Ovary (tissue), 9 donors: Measurements from ENCODE around the gene RACK1. TPM values are rescaled to one million over a fixed set of nuclear protein-coding genes. Genes with fewer than 3 reads are reported as not detected.

Experiments
- DNase-seq, 5 donors: peaks; one replicate each; pipeline ENCODE4 v3.0.0-alpha.2; 2019 to 2020
- H3K27ac ChIP-seq, 2 donors: fragments of 200-600 bp; one replicate each; pipeline versions ENCODE4 v1.5.1 to v1.8.0; 2019 to 2022
- H3K27me3 ChIP-seq: fragments of 200-600 bp; one replicate; pipeline ENCODE4 v1.8.0; 2022
- H3K36me3 ChIP-seq: fragments of 200-600 bp; sonication (generic); one replicate; pipeline ENCODE4 v1.5.1; 2019
- H3K4me1 ChIP-seq: one replicate; pipeline ENCODE4 v1.8.1; 2013; ENCODE audit warnings: mild to moderate bottlenecking, moderate library complexity; ENCODE audit not compliant: insufficient read depth
- H3K4me3 ChIP-seq: fragments of 200-600 bp; sonication (generic); one replicate; pipeline ENCODE4 v1.5.1; 2017
- H3K9me3 ChIP-seq, 2 donors: fragments of 200-600 bp in 1 of 2; sonication (generic) in 1 of 2; one replicate each; pipeline versions ENCODE4 v1.5.1 to v1.8.1; 2013 to 2019; ENCODE audit warnings: mild to moderate bottlenecking in 1 of 2, moderate library complexity in 1 of 2
- EP300 ChIP-seq: sonication (generic); formaldehyde crosslinking; IDR thresholded peaks from one replicate; pipeline ENCODE4 v1.6.1; 2017; ENCODE audit warnings: antibody characterized with exemption
- POLR2A ChIP-seq: fragments of 450-650 bp; IDR thresholded peaks from one replicate; pipeline ENCODE4 v1.6.1; 2017; ENCODE audit warnings: antibody characterized with exemption, mild to moderate bottlenecking, moderate library complexity
- WGBS, 3 donors: extraction: QIAGEN DNeasy Blood & Tissue Kit in 1 of 3; methylation state at CpG; one replicate each; pipeline versions ENCODE4 v1.1.5 to v1.1.7; 2013 to 2017; 5-methylcytosine and 5-hydroxymethylcytosine counted together
- intact Hi-C, 4 donors: fragments of 100-400 bp; cut with DNase I; formaldehyde crosslinking; loops; one replicate each; pipeline versions ENCODE4 v1.11.0 to v1.15.1; 2022 to 2023
- polyA plus RNA-seq, 2 donors: library from polyadenylated mRNA; stranded (reverse); fragments of 200-250 nt in 1 of 2; fragments of 350-450 nt in 1 of 2; fragmentation: Illumina TruSeq in 1 of 2; extraction: RNeasy Lipid Tissue Mini Kit (QIAGEN cat#74804) in 1 of 2; gene quantifications; one replicate each; pipeline ENCODE4 v1.2.3, GENCODE V29; 2013 to 2014
- total RNA-seq, 7 donors: library from RNA; depleted of rRNA in 2 of 7; stranded (reverse); fragments of >200 nt in 2 of 7; fragmentation: NEBNext Ultra II Directional in 3 of 7; extraction: Animal tissue kit (Norgen Biotek cat#: 25700) in 3 of 7; gene quantifications; one replicate each; pipeline versions ENCODE4 v1.1.0 to v1.2.4, GENCODE V29; 2016 to 2023
- TF ChIP-seq, protein P1 (sequence below), 3 donors: fragments of 450-650 bp in 2 of 3; fragments of 200-600 bp in 1 of 3; IDR thresholded peaks; one replicate each; pipeline versions ENCODE4 v1.5.1 to v1.8.0; 2016 to 2022; ENCODE audit warnings: antibody characterized with exemption in 3 of 3, mild to moderate bottlenecking in 1 of 3
- donor health status: DM: no; HTN: no; CAD: no; lungs with moderate emphysema.
- donor health status: DM: no; HTN: no; CAD: no.
- donor health status: Bipolar disorder and iron deficiency.
- donor health status: DM: yes; HTN: yes; CAD: no.
- donor health status: DM: no; HTN: no; CAD: no.
- donor health status: DM: yes; HTN: yes; CAD: no.

The RACK1 gene
- total and polyA plus RNA-seq, 9 donors, result 2,570 to 4,895 (median 3,203) TPM

- H3K4me3 ChIP-seq, result no peak overlapping the region
- H3K27me3 ChIP-seq, result no peaks in the 10 kb centered on the region
- H3K4me1 ChIP-seq, result peaks cover 4% of the 10 kb centered on the region
- no peaks in the 10 kb centered on the region for H3K9me3 ChIP-seq
- H3K36me3 ChIP-seq, result no peaks in the 10 kb centered on the region
- no peak overlapping the region for H3K27ac ChIP-seq
- DNase-seq, result no peak
- 59 to 69% (median 65%) methylated on average over 12 of the region's 12 CpGs for WGBS, 3 donors
- intact Hi-C loops, result loop anchor here in 1 of 4 donors (10.0 kb wide), 1 partner anchor 375 kb away; no protein-coding TSS in a partner anchor
- TF ChIP-seq, protein P1, sequence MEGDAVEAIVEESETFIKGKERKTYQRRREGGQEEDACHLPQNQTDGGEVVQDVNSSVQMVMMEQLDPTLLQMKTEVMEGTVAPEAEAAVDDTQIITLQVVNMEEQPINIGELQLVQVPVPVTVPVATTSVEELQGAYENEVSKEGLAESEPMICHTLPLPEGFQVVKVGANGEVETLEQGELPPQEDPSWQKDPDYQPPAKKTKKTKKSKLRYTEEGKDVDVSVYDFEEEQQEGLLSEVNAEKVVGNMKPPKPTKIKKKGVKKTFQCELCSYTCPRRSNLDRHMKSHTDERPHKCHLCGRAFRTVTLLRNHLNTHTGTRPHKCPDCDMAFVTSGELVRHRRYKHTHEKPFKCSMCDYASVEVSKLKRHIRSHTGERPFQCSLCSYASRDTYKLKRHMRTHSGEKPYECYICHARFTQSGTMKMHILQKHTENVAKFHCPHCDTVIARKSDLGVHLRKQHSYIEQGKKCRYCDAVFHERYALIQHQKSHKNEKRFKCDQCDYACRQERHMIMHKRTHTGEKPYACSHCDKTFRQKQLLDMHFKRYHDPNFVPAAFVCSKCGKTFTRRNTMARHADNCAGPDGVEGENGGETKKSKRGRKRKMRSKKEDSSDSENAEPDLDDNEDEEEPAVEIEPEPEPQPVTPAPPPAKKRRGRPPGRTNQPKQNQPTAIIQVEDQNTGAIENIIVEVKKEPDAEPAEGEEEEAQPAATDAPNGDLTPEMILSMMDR (IDR thresholded peaks at IDR 0.05), result no peak
- TF ChIP-seq EP300, result no peak
- TF ChIP-seq POLR2A, result no peak
Observed at GRCh38 chr5:181199881-181200638, 43.6 kb downstream of the RACK1 start.

- H3K4me3 ChIP-seq, result no peak overlapping the region
- WGBS, 3 donors, result 45 to 59% (median 56%) methylated on average over 9 of the region's 9 CpGs
- intact Hi-C loops, result no loop called here
Observed at GRCh38 chr5:181198905-181199519, 44.7 kb downstream of the RACK1 start.

DNA sequence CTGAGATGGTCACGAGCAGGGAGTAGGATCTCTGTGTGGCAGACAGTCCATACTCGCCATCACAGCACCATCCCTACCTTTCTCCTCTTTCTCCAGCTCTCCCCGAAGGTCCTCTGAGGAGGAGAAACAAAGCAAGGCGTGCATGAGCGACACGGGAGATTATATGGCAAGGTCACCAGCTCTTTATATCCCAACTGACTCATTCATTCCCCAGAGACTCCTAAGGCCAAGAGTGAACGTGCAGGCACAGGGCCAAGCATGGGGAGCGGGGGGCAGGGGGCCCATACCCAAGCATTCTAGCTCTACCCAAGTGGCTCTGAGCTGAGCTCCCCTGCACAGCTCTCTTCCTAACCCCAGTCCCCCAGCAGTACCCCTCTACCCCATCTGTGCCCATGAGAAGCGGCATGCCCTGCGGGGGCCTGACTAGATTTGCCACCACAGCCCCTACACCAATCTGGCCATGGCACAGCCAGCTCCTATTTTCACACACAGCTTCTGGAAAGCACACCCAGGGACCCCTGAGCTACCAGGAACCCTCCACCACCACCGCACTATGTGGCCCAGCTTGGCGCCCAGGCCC, 45.5 kb downstream of the RACK1 start:
- intact Hi-C loops, result no loop called here

More at GRCh38 chr5:181198905-181199519, 44.7 kb downstream of the RACK1 start:
- no peaks in the 10 kb centered on the region for H3K27me3 ChIP-seq
- no peak for TF ChIP-seq POLR2A
- TF ChIP-seq, protein P1 (IDR thresholded peaks at IDR 0.05), result no peak
- no peak for TF ChIP-seq EP300
- peaks cover 3% of the 10 kb centered on the region for H3K4me1 ChIP-seq
- H3K9me3 ChIP-seq, result no peaks in the 10 kb centered on the region
- H3K27ac ChIP-seq, result no peak overlapping the region
- no peak for DNase-seq
- H3K36me3 ChIP-seq, result no peaks in the 10 kb centered on the region

DNA sequence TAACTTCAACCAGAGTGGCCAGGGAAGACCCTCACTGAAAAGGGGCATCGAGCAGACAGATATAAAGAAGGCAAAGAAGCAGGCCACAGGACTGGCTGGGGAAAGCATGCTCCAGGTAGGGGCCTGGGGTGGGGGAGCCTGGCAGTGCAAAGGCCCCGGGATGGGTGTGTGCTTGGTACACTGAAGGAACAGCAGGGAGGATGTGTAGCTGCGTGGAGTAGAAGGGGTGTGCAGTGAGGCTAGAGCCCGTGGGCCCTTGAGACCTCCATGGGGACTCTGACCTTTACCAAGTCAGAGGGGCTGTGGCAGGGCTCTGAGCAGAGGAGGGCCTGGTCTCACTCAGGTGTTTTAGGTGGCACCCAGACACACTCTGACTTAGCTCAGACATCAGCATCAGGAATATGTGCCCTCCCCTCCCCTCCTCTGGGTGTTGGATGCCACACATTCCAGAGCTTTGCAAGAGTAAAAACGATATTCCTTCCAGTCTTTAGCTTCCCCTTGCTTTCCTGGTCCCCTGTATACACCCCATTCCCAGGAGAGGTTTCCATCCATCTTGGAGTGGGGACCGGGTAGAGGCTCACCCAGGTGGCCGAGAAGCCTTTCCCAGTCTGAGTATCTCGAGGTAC, 46.3 kb downstream of the RACK1 start:
- no peak overlapping the region for H3K4me3 ChIP-seq
- WGBS, 3 donors, result 55 to 58% (median 58%) methylated on average over 8 of the region's 8 CpGs
- no peaks in the 10 kb centered on the region for H3K27me3 ChIP-seq
- H3K4me1 ChIP-seq, result peaks cover 5% of the 10 kb centered on the region
- no peaks in the 10 kb centered on the region for H3K36me3 ChIP-seq
- intact Hi-C loops, result no loop called here
- TF ChIP-seq, protein P1 (IDR thresholded peaks at IDR 0.05), result no peak
- no peak for TF ChIP-seq POLR2A
- TF ChIP-seq EP300, result no peak
- DNase-seq, result no peak
- H3K27ac ChIP-seq, result no peak overlapping the region
- no peaks in the 10 kb centered on the region for H3K9me3 ChIP-seq

More for the DNA sequence above, 45.5 kb downstream of the RACK1 start:
- TF ChIP-seq EP300 (no peak), POLR2A (no peak)
- TF ChIP-seq, protein P1 (IDR thresholded peaks at IDR 0.05), result no peak
- Histone ChIP-seq H3K9me3 (no peaks in the 10 kb centered on the region), H3K27ac (no peak overlapping the region), H3K4me1 (peaks cover 3% of the 10 kb centered on the region), H3K4me3 (no peak overlapping the region), H3K27me3 (no peaks in the 10 kb centered on the region), H3K36me3 (no peaks in the 10 kb centered on the region)
- 58 to 65% (median 61%) methylated on average over 12 of the region's 12 CpGs for WGBS, 3 donors
- no peak for DNase-seq
